Activated T-cell treated with anti-CD3 and anti-CD28 coated beads, Interleukin-2, amount 50 U/mL, for 4 hours (primary cell): Measurements from ENCODE around the gene ARF6. TPM values are rescaled to one million over a fixed set of nuclear protein-coding genes. Genes with fewer than 3 reads are reported as not detected.

Experiments used
- ATAC-seq, 2 donors: fragments of 200-7000 bp; cut with Tn5 transposase; one replicate each; pipeline ENCODE4 v1.10.0; 2021
- DNase-seq: peaks from one replicate; pipeline ENCODE4 v3.0.0-alpha.2; 2020
- H3K27me3 Mint-ChIP-seq: one replicate; pipeline ENCODE4 v1.8.0; 2021; ENCODE audit warnings: low read depth, mixed read lengths
- H3K36me3 Mint-ChIP-seq: one replicate; pipeline ENCODE4 v1.8.0; 2022; ENCODE audit warnings: mixed read lengths; ENCODE audit not compliant: insufficient read depth
- H3K4me1 Mint-ChIP-seq: one replicate; pipeline ENCODE4 v1.8.0; 2021; ENCODE audit warnings: low read depth, mixed read lengths
- H3K4me3 Mint-ChIP-seq: one replicate; pipeline ENCODE4 v1.8.0; 2021; ENCODE audit warnings: mild to moderate bottlenecking, moderate library complexity, mixed read lengths
- H3K9me3 Mint-ChIP-seq: one replicate; pipeline ENCODE4 v1.8.0; 2021; ENCODE audit warnings: mixed read lengths
- total RNA-seq, 3 donors: library from RNA; stranded (reverse); gene quantifications; one replicate each; pipeline ENCODE4 v1.2.1, GENCODE V29; 2021

The ARF6 gene
- 100 to 1,000 TPM; 134 to 148 (median 143) TPM for total RNA-seq

- peak; percentile 76 to 81 for ATAC-seq
These were observed at the start of gene ARF6 for GRCh38 chr14:49892636-49893308. ARF6 (plus strand) TSS chr14:49893082; CDS start chr14:49893737, 655 bp downstream.

GRCh38 chr14:49849213-49849847, 43.6 kb upstream of the ARF6 start:
- Mint-ChIP-seq H3K4me1 (peaks cover 42% of the 10 kb centered on the region), H3K9me3 (no peaks in the 10 kb centered on the region), H3K27me3 (no peaks in the 10 kb centered on the region), H3K36me3 (peaks cover 17% of the 10 kb centered on the region), H3K4me3 (no peak overlapping the region)
- no peak for ATAC-seq
- no peak for DNase-seq

More at GRCh38 chr14:49892636-49893308, at the start of gene ARF6:
- peak; percentile 94 for DNase-seq
- Mint-ChIP-seq H3K9me3 (no peaks in the 10 kb centered on the region), H3K27me3 (no peaks in the 10 kb centered on the region), H3K4me3 (peak within 1 kb of the TSS; percentile 98), H3K4me1 (peaks cover 22% of the 10 kb centered on the region), H3K36me3 (peaks cover 37% of the 10 kb centered on the region)

GRCh38 chr14:49851813-49852212, 41.1 kb upstream of the ARF6 start:
- Mint-ChIP-seq H3K27me3 (no peaks in the 10 kb centered on the region), H3K36me3 (peaks cover 10% of the 10 kb centered on the region), H3K4me1 (peaks cover 42% of the 10 kb centered on the region), H3K9me3 (no peaks in the 10 kb centered on the region), H3K4me3 (peak overlapping the region; percentile 98)
- ATAC-seq (no peak), DNase-seq (no peak)

GRCh38 chr14:49852301-49853157, 40.4 kb upstream of the ARF6 start, which contains the start of gene NEMF:
NEMF (minus strand) TSS chr14:49852788; CDS start chr14:49852753, 35 bp downstream.
- peak; percentile 81 to 83 for ATAC-seq
- Mint-ChIP-seq H3K4me1 (peaks cover 42% of the 10 kb centered on the region), H3K27me3 (no peaks in the 10 kb centered on the region), H3K4me3 (peak within 1 kb of the TSS; percentile 98), H3K9me3 (no peaks in the 10 kb centered on the region), H3K36me3 (peaks cover 10% of the 10 kb centered on the region)
- peak; percentile 64 for DNase-seq

GRCh38 chr14:49853158-49853477, 39.8 kb upstream of the ARF6 start:
- no peaks in the 10 kb centered on the region for H3K27me3 Mint-ChIP-seq
- H3K9me3 Mint-ChIP-seq = no peaks in the 10 kb centered on the region
- peaks cover 10% of the 10 kb centered on the region for H3K36me3 Mint-ChIP-seq
- DNase-seq = no peak
- H3K4me1 Mint-ChIP-seq = peaks cover 41% of the 10 kb centered on the region
- peak overlapping the region; percentile 98 for H3K4me3 Mint-ChIP-seq
- ATAC-seq = peak; percentile 9 to 20

GRCh38 chr14:49853572-49854375, 39.1 kb upstream of the ARF6 start:
- Mint-ChIP-seq H3K27me3 (no peaks in the 10 kb centered on the region), H3K9me3 (no peaks in the 10 kb centered on the region), H3K4me1 (peaks cover 41% of the 10 kb centered on the region), H3K36me3 (peaks cover 10% of the 10 kb centered on the region), H3K4me3 (peak overlapping the region; percentile 98)
- ATAC-seq (peak; percentile 65 to 69), DNase-seq (peak; percentile 63)

GRCh38 chr14:49857427-49858003, 35.4 kb upstream of the ARF6 start:
- H3K27me3 Mint-ChIP-seq = no peaks in the 10 kb centered on the region
- no peak overlapping the region for H3K4me3 Mint-ChIP-seq
- no peak for ATAC-seq
- peaks cover 25% of the 10 kb centered on the region for H3K4me1 Mint-ChIP-seq
- no peak for DNase-seq
- no peaks in the 10 kb centered on the region for H3K9me3 Mint-ChIP-seq
- no peaks in the 10 kb centered on the region for H3K36me3 Mint-ChIP-seq

- ATAC-seq (no peak), DNase-seq (no peak)
- no peaks in the 10 kb centered on the region for H3K36me3 Mint-ChIP-seq
- no peaks in the 10 kb centered on the region for H3K9me3 Mint-ChIP-seq
- H3K27me3 Mint-ChIP-seq = peaks cover 2% of the 10 kb centered on the region
- peaks cover 20% of the 10 kb centered on the region for H3K4me1 Mint-ChIP-seq
- no peak overlapping the region for H3K4me3 Mint-ChIP-seq
These were observed 34.5 kb upstream of the ARF6 start for GRCh38 chr14:49858383-49858782.

- peak in 1 of 2 donors; percentile 12 for ATAC-seq
These were observed 31.7 kb upstream of the ARF6 start for GRCh38 chr14:49860988-49861698.

GRCh38 chr14:49861699-49862088, 31.2 kb upstream of the ARF6 start:
- Mint-ChIP-seq H3K9me3 (no peaks in the 10 kb centered on the region), H3K27me3 (peaks cover 2% of the 10 kb centered on the region), H3K4me3 (no peak overlapping the region), H3K36me3 (no peaks in the 10 kb centered on the region), H3K4me1 (peaks cover 12% of the 10 kb centered on the region)
- DNase-seq (peak; percentile 52), ATAC-seq (peak in 1 of 2 donors; percentile 4)

More at GRCh38 chr14:49860988-49861698, 31.7 kb upstream of the ARF6 start:
- DNase-seq = no peak
- no peaks in the 10 kb centered on the region for H3K36me3 Mint-ChIP-seq
- no peak overlapping the region for H3K4me3 Mint-ChIP-seq
- peaks cover 12% of the 10 kb centered on the region for H3K4me1 Mint-ChIP-seq
- peaks cover 2% of the 10 kb centered on the region for H3K27me3 Mint-ChIP-seq
- H3K9me3 Mint-ChIP-seq = no peaks in the 10 kb centered on the region

GRCh38 chr14:49862089-49862673, 30.7 kb upstream of the ARF6 start:
- H3K9me3 Mint-ChIP-seq = no peaks in the 10 kb centered on the region
- ATAC-seq (peak; percentile 36 to 42), DNase-seq (peak; percentile 79)
- H3K27me3 Mint-ChIP-seq = peaks cover 2% of the 10 kb centered on the region
- peaks cover 12% of the 10 kb centered on the region for H3K4me1 Mint-ChIP-seq
- H3K36me3 Mint-ChIP-seq = no peaks in the 10 kb centered on the region
- H3K4me3 Mint-ChIP-seq = no peak overlapping the region

GRCh38 chr14:49863487-49864281, 29.2 kb upstream of the ARF6 start:
- no peak for DNase-seq
- no peak for ATAC-seq

More at GRCh38 chr14:49863487-49864281, 29.2 kb upstream of the ARF6 start:
- Mint-ChIP-seq H3K27me3 (peaks cover 2% of the 10 kb centered on the region), H3K36me3 (no peaks in the 10 kb centered on the region), H3K4me1 (peaks cover 22% of the 10 kb centered on the region), H3K9me3 (no peaks in the 10 kb centered on the region), H3K4me3 (no peak overlapping the region)
